ENCODE results near the gene RANBP1.

RANBP1 gene

DNA sequence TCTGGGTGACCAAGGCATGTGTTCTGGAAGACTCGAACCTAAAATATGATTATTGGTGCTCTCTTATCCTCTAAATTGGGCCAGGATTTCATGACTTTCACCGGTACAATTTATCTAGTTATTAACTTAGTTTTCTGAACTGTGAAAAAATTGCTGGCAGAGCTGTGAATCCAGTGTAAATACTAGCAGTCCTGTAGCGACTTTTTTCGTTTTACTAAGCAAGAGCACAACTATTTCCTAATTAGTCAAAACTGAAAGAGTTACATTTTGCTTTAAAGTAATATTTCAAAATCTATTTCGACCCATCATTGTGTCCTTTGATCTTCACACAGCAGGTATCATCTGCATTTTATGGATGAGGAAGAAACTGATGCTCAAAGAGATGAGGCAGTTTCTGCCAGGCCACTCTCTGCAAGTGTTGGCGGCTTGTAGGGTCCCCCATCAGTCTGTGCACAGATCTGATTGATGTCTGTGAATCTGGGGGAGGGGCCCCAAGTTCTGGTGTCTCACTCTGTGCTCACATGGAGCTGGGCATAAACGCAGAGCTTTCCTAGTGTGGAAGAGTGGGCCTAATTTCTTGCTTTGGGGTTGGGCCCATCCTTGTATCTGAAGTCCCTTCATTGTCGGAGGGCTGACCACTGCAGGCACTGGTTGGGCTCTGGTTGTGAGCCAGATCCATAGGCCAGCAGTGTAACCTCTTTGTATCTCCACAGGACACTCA lies 2.6 kb downstream of the RANBP1 start:
- no peak for FAIRE-seq
- no peak for DNase-seq (ENCODE audit: extremely low spot score, insufficient read length, low read depth)

DNA sequence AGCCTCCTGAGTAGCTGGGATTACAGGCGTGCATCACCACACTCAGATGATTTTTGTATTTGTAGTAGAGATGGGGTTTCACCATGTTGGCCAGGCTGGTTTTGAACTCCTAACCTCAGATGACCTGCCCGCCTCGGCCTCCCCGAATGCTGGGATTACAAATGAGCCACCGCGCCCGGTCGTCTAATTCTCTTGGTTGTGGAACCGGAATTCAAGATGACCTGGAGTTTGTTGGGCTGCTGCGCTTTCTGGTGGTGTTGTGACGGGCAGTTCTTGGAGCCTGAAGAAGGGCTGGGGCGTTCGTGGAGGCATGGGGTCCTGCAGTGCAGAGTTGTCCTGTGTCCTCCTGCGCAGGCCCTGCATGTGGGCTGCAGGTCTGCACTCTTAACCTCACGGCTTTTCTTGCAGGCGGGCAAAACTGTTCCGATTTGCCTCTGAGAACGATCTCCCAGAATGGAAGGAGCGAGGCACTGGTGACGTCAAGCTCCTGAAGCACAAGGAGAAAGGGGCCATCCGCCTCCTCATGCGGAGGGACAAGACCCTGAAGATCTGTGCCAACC lies 6.0 kb downstream of the RANBP1 start:
- FAIRE-seq = no peak
- DNase-seq (ENCODE audit: extremely low spot score, insufficient read length, low read depth) = no peak

- no peak for DNase-seq (ENCODE audit: extremely low spot score, insufficient read length, low read depth)
These were observed 7.6 kb downstream of the RANBP1 start for GRCh38 chr22:20123366-20124082.

DNA sequence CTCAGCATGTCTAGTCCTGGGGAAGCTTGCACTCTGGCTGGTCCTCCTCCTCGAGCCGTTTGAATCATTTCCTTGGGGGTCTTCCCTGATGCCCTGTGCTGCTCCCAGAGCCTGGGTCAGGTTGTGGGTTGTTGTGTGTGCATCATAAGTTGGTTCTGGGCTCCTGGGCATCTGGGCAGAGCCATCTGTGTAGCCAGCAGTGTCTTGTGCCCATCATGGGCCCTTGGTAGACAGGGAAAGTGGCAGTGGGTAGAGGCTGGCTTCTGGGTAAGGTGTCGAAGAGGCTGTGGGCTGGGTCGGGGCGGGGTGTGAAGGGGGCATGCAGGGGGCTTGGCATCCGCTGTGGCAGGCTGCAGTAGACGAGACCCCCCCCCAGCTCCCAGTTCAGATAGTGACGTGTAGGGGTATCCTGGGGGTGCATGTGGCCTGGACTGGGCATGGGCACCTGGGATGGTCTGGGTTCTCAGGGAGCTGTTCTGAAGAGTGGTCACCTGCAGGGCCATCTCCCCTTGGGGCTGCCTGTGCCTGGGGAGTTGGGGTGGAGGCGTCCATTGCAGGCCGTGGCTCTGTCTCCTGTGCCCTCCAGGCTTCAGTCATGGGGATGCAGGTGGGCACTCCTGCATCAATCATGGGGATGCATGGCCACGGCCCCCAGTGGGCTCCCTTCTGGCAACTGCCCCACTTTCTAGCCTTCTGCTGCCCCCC lies 8.3 kb downstream of the RANBP1 start:
- no peak for DNase-seq (ENCODE audit: extremely low spot score, insufficient read length, low read depth)
- FAIRE-seq = no peak

More at GRCh38 chr22:20123366-20124082, 7.6 kb downstream of the RANBP1 start:
- no peak for FAIRE-seq

- FAIRE-seq (no peak), DNase-seq (ENCODE audit: extremely low spot score, insufficient read length, low read depth) (no peak)
These were observed 9.6 kb downstream of the RANBP1 start for GRCh38 chr22:20125201-20126174.

DNA sequence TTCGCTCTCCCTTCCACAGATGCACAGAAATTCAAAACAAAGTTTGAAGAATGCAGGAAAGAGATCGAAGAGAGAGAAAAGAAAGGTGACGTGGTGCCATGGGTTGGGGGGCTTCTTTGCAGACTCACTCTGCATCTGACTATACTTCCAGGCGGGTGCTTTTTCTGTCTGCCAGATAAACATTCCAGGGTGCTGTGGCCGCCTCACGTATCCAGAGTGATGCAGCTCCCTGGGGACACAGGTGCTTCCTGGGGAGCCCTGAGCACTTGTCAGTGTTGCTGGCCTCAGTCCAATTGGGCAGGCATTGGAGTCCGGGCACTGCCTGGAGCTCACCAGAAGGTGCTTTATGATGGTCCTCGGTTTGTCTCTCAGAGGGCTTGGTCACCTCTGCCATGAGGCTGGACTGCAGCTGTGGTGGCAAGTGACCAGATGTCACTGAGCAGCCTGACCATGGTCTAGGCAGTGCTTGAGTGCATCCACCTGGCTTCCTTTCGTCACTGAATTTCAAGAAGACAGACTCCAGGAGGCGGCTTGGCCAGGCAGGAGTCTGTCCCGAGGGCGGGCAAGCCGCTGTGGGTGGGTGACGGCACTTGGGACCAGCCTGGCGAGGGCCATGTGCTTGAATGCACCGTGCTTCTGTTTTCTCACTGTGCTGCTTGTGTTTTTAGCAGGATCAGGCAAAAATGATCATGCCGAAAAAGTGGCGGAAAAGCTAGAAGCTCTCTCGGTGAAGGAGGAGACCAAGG lies 10.6 kb downstream of the RANBP1 start:
- no peak for FAIRE-seq

GRCh38 chr22:20127318-20127868 lies 11.5 kb downstream of the RANBP1 start:
- DNase-seq (ENCODE audit: extremely low spot score, insufficient read length, low read depth) (no peak), FAIRE-seq (no peak)

More for the DNA sequence above, 10.6 kb downstream of the RANBP1 start:
- DNase-seq (ENCODE audit: extremely low spot score, insufficient read length, low read depth) = no peak

DNA sequence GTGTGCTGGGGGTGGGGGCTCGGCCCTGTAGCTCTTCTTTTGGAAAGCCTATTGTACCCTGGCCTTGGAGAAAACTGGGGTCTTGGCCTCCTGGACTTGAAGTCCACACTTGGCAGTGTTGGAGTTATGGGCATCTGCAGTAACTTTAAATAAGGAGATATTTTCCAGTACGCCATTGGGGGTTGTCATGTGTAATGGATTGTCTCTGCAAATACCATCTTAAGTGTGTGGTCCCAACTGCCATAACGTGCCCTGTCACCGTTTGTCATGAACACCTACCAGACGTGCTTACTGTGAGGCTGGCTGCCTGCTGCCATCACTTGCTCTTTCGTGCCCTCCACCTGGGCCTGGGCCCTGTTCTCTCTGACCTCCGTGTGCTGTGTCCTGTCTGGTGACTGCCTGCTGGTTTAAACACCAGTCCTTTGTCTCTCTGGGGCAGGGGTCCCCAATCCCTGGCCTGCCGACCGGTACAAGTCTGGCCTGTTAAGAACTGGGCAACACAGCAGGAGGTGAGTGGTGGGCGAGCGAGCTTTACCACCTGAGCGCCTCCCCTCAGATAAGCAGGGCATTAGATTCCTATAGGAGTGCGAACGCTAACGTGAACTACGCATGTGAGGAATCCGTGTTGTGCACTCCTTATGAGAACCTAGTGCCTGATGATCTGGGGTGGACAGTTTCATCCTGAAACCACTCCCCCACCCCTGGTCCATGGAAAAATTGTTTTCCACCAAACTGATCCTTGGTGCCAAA lies 12.1 kb downstream of the RANBP1 start:
- FAIRE-seq = no peak
- DNase-seq (ENCODE audit: extremely low spot score, insufficient read length, low read depth) = no peak

GRCh38 chr22:20128619-20128901 lies 12.7 kb downstream of the RANBP1 start:
- DNase-seq (ENCODE audit: extremely low spot score, insufficient read length, low read depth) (no peak), FAIRE-seq (no peak)

DNA sequence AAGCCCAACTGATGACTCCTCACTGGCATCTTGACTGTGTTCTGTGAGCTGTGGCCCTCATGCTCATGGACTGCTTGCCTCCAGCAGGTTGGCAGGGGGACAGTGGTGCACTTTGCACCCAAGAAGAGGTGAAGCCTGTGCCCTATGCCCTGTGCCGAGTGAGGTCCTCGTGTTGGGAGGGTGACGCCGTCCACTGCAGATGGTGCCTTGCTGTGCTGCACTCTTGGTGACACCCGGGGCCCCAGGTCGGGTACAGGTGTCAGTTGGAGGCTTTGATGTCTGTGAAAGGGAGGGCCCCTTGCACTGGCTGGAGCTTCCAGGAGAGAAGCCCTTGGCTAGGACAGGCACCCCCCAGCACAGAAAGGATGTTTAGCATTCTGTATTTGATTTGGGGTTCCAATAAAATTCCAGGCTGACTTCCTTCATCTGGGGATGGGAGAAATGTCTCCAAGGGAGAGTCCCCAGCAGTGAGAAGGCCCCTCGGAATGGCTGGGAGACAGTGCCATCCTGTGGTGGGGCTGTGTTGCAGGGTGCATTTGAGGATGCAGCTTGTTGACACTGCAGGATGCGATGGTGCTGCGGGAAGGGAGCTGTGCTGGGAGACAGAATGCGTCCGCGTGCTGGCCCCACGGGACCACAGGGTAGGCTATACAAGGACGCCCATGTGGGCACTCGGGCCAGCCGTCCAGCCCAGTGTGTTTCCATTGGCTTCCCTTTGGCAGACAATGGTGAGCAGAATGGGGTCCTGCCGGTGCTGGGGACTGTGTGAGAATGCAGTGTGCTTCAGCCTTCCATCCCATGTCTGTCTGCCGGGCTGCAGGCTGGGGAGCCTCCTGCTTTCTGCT lies 13.2 kb downstream of the RANBP1 start:
- peak; percentile 69 for FAIRE-seq

DNA sequence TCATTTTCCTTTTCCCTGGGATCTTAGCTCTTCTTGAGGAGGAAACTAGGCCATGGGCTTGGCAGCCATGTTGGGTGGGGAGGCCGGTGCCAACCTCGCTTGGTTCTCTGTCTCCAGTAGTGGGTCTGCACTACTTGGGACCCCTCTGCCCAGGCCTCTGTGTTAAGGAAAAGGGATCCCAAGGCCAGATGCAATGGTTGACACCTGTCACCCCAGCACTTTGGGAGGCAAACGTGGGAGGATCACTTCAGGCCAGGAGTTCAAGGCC lies 13.8 kb downstream of the RANBP1 start:
- no peak for FAIRE-seq
- DNase-seq (ENCODE audit: extremely low spot score, insufficient read length, low read depth) = no peak

More for the DNA sequence above, 13.2 kb downstream of the RANBP1 start:
- no peak for DNase-seq (ENCODE audit: extremely low spot score, insufficient read length, low read depth)

DNA sequence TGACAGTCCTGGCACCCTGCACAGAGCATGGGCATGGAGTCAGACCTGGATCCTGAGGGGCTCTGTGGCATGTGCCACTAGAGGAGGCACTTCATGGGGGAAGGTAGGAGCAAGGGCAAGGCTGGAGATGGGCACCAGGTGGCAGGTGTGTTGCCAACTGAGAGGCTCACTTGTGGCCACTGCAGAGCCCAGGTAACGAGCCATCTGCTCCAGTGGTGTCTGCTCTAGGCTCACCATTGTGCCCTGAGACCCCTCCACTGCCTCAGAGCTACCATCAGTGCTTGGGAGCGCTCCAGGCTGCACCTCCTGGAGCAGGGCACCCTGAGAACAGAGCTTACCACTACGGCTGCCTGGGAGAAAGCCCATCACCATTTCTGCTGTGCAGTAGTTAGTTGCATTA lies 14.4 kb downstream of the RANBP1 start:
- FAIRE-seq (no peak), DNase-seq (ENCODE audit: extremely low spot score, insufficient read length, low read depth) (no peak)

DNA sequence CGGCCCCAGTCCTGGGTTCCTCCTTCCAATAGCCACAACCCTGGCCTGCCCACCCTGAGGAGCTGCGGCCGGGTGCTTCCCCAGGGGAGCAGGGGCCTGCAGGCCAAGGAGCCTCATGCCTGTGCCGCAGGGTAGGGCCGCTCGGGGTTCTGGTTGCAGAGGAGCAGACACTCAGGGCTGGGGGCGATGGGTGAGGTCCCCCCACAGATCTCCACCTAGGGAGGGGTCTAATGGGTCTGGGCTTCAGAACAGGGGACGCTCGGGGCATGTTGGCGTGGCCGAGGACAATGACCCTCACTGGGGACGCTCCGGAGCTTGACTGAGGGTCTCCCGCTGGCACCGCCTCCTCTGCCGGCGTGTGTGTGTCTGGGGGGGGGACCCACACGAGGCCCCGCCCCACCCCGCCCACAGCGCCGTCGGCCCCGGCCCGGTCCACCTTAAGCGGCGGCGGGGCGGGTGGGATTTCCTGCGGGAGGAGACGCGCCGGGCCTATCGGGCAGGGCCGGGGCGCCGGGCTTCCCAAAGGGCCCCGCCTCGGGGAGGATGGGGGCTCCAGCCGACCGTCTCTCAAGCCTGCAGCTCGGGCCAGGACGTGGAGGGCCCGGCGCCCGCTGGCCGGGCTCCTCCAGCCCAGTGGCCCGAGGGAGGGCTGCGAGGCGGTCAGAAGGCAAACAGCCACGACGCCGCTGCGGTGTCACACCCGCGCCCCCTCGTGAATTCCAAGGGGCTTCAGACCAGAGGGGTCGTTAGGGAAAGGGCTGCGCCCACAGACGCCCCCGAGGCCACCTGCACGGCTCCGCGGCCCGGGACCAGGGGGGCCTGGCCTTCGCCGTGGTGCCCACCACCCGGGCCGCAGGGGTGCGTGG lies 15.1 kb downstream of the RANBP1 start:
- FAIRE-seq = no peak
- peak; percentile 71 for DNase-seq (ENCODE audit: extremely low spot score, insufficient read length, low read depth)

DNA sequence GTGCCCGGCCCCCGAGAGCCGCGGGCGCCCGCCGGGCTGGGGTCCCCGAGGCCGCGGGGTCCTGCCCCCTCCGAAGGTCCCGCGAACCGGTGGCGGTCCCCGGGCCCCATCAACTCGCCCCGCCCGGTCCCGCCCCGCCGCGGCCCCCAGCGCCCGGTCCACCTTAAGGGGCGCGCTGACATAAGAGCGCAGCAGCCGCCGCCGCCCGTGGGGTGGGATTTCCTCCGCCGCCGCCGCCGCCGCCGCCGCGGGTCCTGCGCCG lies 15.6 kb downstream of the RANBP1 start, which contains the start of gene ZDHHC8:
Gene ZDHHC8 (plus strand): TSS at position 208 of the 262 bp plus-strand sequence. CDS start 144 bp downstream, outside the sequence.
- DNase-seq (ENCODE audit: extremely low spot score, insufficient read length, low read depth) (no peak), FAIRE-seq (no peak)

GRCh38 chr22:20131859-20132685 lies 16.2 kb downstream of the RANBP1 start:
- no peak for FAIRE-seq
- no peak for DNase-seq (ENCODE audit: extremely low spot score, insufficient read length, low read depth)

- DNase-seq (ENCODE audit: extremely low spot score, insufficient read length, low read depth) = no peak
- FAIRE-seq = no peak
These were observed 16.9 kb downstream of the RANBP1 start for GRCh38 chr22:20132686-20133246.
